Fibroblast of pulmonary artery (primary cell): ENCODE data around the gene UCHL1.
"Not testable (repeated sequence)": the region's sequence is repeated elsewhere in the genome, so short reads cannot be mapped to it uniquely, and the experiment has no call there.

ENCODE experiments used
- DNase-seq: peaks from one replicate; pipeline ENCODE4 v3.0.0-alpha.2; 2010; ENCODE audit warnings: low read depth
- H3K4me3 ChIP-seq: replicated peaks from 2 replicates; pipeline ENCODE4 v1.5.1; 2011; ENCODE audit warnings: low read depth, mild to moderate bottlenecking, control low read depth, low read length, moderate library complexity
- TF ChIP-seq, protein P1 (sequence below): IDR thresholded peaks from 2 replicates; pipeline ENCODE4 v1.5.1; 2011; ENCODE audit warnings: mild to moderate bottlenecking, control low read depth, low read length, inconsistent platforms; ENCODE audit errors: missing control alignments

The UCHL1 gene

GRCh38 chr4:41308398-41308797, 51.7 kb downstream of the UCHL1 start:
- no peak overlapping the region for H3K4me3 ChIP-seq
- TF ChIP-seq, protein P1, sequence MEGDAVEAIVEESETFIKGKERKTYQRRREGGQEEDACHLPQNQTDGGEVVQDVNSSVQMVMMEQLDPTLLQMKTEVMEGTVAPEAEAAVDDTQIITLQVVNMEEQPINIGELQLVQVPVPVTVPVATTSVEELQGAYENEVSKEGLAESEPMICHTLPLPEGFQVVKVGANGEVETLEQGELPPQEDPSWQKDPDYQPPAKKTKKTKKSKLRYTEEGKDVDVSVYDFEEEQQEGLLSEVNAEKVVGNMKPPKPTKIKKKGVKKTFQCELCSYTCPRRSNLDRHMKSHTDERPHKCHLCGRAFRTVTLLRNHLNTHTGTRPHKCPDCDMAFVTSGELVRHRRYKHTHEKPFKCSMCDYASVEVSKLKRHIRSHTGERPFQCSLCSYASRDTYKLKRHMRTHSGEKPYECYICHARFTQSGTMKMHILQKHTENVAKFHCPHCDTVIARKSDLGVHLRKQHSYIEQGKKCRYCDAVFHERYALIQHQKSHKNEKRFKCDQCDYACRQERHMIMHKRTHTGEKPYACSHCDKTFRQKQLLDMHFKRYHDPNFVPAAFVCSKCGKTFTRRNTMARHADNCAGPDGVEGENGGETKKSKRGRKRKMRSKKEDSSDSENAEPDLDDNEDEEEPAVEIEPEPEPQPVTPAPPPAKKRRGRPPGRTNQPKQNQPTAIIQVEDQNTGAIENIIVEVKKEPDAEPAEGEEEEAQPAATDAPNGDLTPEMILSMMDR, result no peak
- no peak for DNase-seq

GRCh38 chr4:41315426-41315825, 58.7 kb downstream of the UCHL1 start:
- H3K4me3 ChIP-seq, DNase-seq: not testable (repeated sequence)

GRCh38 chr4:41315862-41316261, 59.1 kb downstream of the UCHL1 start:
- DNase-seq, result no peak
- no peak overlapping the region for H3K4me3 ChIP-seq
- TF ChIP-seq, protein P1, result no peak
